ENCODE data around the gene ANKLE1.

The ANKLE1 gene, protein sequence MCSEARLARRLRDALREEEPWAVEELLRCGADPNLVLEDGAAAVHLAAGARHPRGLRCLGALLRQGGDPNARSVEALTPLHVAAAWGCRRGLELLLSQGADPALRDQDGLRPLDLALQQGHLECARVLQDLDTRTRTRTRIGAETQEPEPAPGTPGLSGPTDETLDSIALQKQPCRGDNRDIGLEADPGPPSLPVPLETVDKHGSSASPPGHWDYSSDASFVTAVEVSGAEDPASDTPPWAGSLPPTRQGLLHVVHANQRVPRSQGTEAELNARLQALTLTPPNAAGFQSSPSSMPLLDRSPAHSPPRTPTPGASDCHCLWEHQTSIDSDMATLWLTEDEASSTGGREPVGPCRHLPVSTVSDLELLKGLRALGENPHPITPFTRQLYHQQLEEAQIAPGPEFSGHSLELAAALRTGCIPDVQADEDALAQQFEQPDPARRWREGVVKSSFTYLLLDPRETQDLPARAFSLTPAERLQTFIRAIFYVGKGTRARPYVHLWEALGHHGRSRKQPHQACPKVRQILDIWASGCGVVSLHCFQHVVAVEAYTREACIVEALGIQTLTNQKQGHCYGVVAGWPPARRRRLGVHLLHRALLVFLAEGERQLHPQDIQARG

DNA sequence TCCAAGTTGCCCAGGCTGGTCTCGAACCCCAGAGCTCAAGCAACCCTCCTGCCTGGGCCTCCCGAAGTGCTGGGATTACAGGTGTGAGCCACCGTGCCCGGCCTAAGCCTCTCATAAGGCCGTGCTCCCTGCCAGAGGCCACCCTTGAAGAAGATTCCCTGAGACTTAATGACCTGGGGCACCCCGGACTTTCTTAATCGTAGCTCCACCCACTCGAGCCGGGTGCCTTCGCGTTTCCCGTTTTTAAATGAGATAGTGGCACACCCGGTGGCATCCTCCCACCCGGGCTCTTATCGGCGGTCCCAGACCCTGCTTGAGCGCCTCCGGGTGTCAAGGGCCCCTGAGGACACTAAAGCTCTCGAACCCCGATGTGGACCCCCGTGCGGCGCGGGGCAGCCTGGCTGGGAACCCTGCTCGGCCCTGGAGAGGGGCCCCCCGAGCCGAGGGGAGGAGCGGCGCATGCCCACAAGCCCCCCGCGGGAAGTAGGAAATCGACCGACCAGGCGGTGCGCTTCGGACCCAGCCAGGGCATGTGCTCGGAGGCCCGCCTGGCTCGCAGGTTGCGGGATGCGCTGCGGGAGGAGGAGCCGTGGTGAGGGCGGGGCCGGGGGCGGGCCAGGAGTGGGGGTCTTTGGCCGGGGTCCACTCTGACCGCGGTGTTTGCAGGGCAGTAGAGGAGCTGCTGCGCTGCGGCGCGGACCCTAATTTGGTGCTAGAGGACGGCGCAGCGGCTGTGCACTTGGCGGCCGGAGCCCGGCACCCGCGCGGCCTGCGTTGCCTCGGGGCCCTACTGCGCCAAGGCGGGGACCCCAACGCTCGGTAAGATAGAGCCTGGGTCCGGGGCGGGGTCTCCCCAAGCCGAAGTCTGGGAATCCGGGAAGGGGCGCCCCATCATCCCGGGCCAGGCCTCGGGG lies at the start of gene ANKLE1:
Gene ANKLE1, plus strand, starts transcription at position 511 of the 914 bp plus-strand sequence. Its CDS starts 20 bp downstream, at position 531.
- DNase-seq, result peak; percentile 58

DNA sequence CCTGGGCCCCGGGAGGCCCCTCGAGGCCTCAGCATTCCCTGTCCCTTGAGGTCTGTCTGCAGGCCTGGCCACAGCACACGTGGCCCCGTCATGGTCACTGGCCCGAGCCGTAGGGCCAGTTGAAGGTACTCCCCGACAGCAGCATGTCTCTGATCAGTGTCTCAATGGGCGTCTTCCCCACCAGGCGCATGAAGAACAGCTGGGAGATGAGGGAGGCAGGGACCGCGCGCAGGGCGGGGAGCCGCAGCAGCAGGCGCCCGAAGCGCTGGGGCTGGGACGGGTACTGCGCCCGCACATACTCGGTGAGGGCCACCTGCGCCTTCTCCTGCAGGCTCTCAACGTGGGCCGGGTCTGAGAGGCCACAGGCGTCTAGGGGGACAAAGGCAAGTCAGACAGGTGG lies 49.4 kb upstream of the ANKLE1 start:
- DNase-seq, result no peak

DNA sequence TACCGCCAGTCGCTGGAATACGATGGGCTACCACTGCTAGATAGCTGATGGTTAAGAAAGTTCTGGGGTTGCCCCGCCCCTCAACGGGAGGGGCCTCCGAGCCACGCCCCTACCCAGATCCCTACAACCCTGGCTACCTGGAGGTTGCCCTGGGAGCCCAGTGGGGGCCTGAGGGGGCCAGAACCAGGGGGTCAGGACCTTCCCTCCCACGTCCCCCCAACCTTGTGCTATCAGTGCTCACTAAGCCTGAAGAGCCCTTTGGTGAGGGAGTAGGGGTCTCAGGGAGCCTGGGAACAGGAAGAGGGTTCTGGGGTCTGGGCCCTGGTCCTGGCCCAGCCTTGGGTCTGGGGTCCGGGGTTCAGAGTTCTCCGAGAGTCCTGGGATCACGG lies 46.8 kb upstream of the ANKLE1 start:
- peak; percentile 60 for DNase-seq

DNA sequence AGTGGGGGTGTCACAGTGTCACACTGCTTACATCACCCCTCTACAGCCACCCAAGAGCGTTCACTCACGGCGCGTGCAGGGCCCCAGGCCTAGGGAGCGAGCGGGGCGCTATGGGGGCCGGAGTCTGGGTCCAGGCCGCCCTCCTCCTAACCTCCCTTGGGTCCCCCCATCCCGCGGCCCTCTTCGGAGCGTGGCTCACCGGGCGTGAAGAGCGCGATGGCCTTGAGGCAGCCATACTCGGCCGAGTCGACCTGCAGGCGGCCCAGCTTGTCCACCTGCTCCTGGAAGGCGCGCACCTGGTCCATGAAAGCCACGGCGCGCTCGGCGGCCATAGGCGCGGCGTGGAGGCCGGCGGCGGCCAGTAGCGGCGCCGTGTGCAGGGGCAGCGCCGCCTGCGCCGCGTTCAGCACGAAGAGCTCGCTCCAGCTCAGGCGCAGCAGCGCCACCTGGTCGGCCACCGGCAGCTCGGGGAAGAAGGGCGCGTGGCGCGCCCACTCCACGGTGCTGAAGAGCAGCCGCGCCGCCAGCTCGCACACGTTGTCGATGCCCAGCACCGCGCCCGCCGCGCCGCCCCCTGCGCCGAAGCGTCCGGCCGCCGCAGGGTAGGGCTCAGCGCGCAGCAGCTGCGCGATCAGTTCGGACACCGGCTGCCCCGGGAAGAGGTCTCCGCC lies 46.3 kb upstream of the ANKLE1 start:
- peak; percentile 82 for DNase-seq

DNA sequence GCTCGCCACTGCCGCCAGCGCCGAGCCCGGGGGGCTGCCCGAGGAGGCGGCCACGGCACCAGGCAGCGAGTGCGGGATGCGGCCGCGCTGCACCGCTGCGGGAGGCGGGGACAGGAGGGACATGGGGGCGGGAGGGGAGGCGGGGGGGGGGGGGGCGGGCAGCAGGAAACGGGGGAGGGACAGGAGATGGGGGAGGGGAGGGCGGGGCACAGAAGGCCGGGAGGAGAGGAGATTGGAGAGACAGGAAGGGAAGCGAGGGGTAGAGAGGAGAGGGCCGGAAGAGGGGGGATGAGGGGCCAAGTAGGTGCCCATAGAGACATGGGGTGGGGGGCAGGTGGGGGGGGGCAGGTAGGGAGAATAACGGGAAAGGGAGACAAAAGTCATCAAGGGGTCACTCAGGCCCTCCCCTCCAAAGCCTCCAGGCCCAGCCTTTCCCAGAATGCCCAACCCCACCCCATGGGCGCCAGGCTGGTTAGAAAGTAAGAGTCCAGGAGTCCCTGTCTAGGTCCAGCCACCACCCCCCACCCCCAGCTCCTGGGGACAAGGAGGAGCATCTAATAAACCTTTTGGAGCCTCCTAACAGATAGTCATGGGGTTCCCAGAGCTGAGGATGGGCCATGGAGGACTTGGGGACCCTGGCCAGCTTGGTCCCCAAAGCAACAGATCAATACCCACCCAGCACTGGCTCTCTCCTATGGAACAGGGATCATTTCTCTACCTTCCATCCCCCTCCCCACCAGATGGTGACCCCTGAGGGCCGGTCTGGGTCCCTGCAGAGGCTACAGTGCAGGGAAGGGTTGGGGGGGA lies 45.5 kb upstream of the ANKLE1 start:
- DNase-seq, result no peak

DNA sequence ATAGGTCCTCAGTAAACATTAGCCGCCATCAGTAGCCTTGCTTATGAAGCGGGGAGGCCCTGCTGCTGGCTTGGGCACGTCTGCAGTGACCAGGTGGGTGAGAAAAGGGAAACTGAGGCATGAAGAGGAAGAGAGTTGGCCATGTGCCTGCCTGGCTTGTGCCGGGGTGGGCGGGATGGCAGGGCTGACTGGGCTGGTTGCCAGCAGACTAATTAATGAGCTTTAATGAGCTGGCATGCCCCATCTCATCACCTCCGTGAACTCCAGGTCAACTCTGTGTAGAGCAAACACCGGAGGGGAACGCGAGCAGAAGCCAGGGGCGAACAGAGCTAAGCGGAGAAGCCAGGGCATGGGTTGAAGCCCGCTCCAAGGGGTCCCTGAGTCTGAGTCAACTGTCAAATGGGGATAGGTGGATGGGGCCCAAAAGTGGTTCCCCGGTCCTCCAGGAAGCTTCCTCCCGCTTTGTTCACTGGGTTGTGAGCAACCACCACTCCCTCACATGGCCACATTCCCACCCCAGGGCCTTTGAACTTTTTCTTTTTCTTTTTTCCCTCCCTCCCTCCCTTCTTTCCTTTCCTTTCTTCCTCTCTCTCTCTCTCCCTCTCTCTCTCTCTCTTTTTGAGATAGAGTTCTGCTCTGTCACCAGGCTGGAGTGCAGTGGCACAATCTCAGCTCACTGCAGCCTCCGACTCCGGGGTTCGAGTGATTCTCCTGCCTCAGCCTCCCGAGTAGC lies 44.7 kb upstream of the ANKLE1 start:
- DNase-seq, result no peak

DNA sequence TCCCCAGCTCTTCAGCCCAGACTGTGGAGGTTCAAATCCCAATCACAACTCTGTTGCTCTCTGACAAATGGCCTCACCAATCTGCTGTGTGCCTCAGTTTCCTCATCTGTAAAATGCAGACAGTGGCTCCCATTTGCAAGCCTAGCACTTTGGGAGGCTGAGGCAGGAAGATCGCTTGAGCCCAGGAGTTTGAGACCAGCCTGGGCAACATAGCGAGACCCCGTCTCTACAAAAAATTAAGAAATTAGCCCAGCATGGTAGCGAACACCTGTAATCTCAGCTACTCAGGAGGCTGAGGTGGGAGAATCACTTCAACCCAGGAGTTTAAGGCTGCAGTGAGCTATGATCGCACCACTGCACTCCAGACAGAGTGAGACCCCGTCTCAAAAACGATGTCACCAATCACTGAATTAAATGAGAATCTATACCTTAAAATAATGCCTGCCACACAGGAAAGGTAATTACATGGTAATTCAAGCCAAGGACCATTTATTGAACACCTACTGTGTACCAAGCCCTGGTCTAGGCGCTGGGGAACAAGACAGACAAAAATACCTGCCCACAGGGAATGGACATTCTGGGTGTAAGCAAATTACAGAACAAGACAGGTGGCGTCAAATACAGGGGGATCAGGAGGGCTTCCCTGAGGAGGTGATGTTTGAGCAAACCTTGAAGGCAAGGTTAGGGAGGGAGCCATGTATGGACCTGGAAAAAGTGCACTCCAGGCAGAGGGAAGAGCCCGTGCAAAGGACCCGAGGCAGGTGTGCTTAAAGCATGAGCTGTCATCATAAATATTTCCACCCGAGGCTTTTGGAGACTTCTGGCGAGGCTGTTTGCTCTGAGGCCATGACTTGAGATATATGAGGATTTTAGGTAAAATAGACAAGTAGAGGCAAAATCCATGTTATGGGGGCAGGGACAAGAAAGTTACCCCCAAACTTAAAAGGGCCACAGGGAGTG lies 43.7 kb upstream of the ANKLE1 start:
- no peak for DNase-seq

DNA sequence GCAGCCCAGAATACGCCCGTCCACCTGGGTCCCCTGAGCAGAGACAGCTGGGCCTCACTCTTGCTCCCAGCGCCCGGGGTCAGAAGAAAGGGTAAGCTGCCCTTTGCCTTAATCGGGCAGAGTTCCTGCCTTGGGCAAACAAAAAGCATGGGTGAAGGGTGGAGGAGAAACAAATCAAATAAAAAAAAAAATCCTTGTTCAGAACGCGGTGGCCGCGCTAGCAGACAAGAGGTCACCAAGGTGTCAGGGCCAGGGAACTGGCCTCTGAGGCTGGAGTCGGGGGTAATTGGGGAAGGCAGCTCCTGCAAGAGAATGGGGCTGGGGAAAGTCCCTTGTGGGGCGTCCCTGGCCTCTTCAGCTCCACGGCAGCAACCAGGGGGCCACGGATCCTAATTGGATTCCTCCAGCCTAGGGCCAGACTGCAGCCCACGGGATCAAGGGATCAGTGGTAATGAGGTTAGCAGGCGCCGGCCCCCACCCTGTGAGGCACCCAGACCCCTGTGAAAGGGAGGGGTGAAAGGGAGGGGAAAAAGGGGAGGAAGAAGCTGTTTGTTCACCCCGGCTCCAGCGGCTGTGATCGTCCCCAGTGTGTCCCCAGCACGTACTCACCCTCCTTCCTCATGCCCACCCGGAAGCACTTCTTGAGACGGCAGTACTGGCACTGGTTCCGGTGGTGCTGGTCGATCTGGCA lies 41.5 kb upstream of the ANKLE1 start:
- no peak for DNase-seq

DNA sequence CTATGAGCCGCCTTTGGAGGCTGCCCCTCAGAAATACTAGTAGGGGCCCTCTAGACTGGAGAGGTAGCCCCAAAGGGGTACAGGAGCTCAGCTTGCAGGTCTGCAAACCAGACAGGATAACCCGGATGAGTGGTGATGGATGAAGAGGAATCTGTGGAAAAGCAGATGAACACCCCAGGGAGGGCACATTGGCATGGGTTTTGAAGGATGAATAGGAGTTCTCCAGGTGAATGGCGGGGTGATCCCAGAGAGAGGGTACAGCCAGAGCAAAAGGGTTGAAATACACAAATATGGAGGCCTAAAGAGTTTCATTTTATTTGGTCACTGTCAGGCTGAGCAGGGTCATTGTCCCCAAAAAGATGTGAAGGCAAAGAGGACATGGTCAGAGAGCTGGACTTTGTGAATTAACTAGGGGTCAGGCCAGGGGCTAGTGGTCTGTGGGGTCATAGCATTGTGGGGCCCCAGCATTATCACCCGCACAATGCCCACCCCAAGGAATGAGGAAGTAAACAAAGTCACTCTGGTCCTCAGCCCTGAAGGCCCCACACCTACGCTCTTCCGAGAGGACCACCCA lies 40.8 kb upstream of the ANKLE1 start:
- DNase-seq, result no peak

DNA sequence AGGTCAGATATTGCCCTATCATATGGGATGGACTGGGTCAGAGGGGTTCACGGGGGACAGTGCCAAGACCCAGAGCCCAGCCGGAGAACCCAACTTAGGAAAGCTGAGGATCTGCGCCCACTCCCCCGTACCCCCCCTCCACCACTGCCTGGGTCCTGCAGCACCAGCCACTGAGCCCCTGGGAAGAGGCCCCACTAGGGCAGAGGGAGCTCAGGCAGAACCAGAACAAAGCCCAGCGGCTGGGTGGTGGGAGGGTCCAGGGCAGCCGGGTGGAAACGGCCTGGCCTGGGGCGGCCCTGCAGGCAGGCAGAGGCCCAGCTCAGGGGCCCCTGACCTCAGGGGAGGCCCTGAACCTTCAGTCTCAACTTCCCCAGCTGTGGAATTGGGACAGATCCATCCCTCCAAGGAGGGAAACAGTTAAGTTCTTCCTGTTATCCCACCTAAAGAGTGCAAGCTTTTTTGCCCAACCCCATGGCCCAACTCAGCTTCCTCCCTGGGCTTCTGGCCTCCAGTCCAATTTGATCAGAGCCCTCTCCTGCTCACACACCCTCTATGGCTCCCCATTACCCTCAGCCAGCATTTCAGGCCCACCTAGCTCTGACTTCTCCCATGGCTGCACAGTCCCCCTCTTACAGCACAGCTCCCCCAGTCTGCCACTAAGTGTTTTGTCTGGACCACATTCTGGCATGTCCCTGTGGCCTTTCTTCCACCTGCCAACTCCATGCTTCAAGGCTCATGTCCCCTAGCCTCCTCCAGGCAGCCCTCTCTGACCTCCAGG lies 39.1 kb upstream of the ANKLE1 start:
- no peak for DNase-seq

DNA sequence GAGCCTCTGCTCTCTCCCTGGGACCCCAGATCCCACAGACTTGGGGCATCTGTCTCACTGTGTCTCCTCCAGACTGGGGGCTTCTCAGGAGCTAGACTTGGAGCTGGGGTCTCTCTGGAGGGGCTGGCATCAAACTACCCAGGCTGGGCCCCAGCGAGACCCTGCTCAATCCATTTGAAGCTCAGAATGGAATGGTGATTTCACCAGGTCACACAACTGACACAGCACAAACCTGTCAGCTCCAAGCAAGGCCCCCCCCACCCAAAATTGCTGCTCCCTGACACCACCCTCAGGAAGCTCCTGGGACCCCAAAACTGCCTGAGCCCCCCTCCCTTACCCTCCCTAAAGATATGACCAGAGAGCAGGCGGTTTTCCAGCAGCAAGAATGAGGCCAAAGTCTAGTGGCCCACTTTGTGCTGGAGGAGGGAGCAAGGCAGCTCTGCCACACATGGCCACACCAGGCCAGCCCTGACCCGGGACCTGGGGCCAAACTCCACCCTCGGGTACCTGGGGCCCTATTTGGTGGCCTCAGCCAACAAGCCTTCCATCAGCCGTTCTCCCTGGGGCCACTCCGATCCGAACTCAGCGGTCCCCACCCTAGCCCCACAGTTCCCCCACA lies 38.4 kb upstream of the ANKLE1 start:
- DNase-seq, result no peak

DNA sequence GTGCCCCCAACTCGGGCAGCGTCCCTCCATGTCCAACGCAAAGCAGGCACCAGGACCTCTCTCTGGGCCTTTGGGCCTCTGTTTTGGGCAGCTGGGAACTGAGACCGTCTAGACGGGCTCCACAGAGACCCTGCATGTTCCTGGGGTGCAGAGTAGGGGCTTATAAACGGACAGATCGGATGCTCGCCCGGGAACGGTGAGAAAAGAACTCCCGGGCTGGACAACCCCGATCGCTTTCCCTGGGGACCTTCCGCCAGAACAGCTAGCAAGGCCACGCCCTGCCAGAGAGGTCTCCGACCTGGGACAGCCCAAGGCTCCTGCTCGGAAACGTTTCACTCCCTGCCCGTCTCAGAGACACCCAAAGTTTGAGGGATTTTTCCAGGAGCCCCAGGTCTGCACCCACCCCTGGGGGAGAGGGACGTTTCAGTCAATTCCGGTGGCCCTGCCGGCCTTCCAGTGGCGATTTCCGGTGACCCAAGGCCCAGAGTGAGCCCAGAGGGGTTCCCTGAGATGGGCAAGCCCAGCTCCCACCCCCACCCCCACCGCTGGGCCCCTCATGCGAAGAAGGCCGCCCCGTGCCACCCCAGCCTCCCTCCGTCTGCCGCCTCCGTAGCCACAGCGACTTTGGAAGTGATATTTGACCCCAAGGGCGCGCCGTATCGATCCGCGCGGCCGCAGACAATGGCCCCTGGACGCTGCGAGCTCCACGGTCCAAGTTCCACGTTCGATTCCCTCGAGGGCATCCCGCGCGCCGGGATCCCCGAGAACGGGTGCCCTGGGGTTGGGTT lies 37.7 kb upstream of the ANKLE1 start:
- DNase-seq, result peak; percentile 48

DNA sequence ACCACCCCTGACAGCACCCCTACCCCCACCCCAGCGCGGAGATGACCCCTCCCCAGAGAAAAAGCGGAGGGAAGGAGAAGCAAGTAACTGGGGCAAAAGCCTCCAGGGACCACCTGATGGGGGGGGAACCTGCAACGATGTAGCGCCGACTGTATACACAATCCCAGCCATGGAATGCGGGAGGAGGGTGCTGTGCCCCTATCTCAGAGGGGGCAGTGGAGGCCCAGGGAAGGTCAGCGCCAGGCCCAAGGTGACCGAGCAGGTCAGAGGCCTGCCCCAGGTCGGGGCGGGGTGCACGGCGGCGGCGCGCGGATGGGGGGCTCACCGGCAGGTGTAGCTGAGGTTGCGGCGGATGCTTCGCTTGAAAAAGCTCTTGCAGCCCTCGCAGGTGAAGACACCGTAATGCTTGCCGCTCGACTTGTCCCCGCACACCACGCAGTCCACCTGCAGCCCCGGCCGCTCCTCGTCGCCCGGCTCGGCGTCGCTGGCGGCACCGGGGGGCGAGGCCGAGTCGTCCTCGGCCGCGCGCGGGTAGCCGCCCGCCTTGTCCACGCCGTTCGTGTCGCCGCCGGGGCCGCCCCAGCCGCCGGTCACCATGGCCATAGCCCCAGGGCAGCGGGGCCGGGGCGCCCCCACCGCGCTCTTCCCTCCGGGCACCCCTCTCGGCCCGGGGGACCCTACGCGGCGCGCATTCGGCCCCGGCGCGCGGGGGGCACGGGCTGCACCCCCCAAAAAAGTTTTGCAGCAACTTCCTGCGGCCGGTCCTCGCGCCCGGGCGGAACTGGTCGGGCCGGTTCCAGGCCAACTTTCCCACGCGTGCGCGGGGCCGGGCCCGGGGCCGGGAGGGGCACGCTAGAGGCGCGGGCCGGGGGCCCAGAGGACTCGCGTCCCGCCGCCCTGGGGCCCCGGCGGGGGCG lies 36.8 kb upstream of the ANKLE1 start:
- DNase-seq, result no peak

DNA sequence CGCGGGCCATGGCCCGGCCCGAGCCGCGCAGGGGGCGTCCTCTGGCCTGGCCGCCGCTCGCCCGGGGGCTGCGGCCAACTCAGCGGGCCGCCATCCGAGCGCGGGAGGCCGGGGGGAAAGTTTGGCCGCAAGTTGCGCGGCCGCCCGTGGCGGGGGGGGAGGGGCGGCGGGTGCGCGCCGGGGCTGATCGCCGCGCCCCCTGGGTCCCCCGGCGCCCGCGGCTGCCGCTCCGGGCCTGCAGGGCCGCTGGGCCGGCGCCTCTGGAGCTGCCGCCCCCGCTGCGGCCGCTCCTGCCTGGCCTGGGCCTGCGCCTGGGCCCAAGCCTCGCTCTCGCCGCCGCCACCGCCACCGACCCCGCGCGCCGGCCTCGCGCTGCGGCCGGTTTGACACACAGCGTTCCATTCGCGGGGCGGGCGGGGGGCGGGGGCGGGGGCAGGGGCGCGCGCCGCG lies 36.1 kb upstream of the ANKLE1 start, which contains the start of gene NR2F6:
Gene NR2F6, minus strand, starts transcription at position 385 of the 450 bp plus-strand sequence. CDS start 699 bp downstream, outside the sequence.
- DNase-seq, result no peak

DNA sequence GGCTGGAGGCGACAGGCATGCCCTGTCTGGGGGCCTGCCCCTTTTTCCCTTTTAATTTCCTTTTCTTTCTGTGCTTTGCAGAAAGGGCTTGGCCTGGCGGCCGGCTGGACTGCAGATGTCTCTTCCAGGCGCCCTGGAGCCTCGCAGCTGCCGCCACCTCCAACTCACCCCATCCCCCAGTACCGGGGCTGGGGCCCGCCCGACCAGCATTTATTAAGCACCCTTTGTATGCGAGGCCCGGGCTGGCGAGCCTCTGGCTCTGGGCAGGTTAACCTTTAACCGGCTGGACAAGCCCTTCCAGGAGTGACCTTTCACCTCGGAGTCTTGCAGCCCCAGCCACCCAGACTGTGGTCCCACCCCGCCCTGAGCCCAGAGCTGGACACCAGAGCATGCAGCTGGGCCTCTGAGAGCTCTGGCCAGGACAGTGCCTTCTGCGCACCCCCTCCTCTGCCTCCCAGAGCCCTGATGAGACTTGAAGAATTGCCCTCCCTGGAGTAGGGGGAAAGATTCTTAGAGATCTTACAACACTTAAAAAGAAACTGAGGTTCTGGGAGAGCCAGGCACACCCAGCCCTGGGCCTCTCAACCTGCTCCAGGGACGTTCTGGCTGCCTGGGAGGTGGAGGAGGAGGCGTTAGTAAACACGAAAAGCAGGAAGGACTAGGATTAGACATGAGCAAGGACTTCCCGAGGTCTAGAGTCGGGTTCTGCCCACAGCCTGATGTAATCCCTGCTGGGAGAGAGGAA lies 34.8 kb upstream of the ANKLE1 start:
- DNase-seq, result peak; percentile 79

Measured in right hindlimb (tissue), 1 donor.